KOPT-K1 (cell line): ENCODE measurements around the gene MYOF.

Experiments used
- H3K27ac ChIP-seq: fragments of 200-600 bp; sonication (generic); 2 replicates; pipeline ENCODE4 v1.5.1; 2016; ENCODE audit warnings: antibody characterized with exemption, mild to moderate bottlenecking, low read depth, low read length; ENCODE audit not compliant: poor library complexity, severe bottlenecking
- H3K36me3 ChIP-seq: fragments of 200-600 bp; sonication (generic); 2 replicates; pipeline ENCODE4 v1.5.1; 2017; ENCODE audit warnings: antibody characterized with exemption, mild to moderate bottlenecking, low read length, moderate library complexity; ENCODE audit not compliant: insufficient read depth
- H3K9me3 ChIP-seq: fragments of 200-600 bp; sonication (generic); 2 replicates; pipeline ENCODE4 v1.5.1; 2017; ENCODE audit warnings: antibody characterized with exemption, low read length, mild to moderate bottlenecking; ENCODE audit not compliant: insufficient read depth, poor library complexity, severe bottlenecking

MYOF gene

GRCh38 chr10:93280699-93281366 lies 201.3 kb downstream of the MYOF start:
- H3K9me3 ChIP-seq: no peaks in the 10 kb centered on the region
- no peaks in the 10 kb centered on the region for H3K36me3 ChIP-seq
- H3K27ac ChIP-seq: no peak overlapping the region

- Histone ChIP-seq H3K9me3 (no peaks in the 10 kb centered on the region), H3K27ac (no peak overlapping the region), H3K36me3 (no peaks in the 10 kb centered on the region)
Observed at GRCh38 chr10:93280121-93280698, 201.9 kb downstream of the MYOF start.

GRCh38 chr10:93277360-93277759 lies 204.8 kb downstream of the MYOF start:
- Histone ChIP-seq H3K27ac (no peak overlapping the region), H3K36me3 (no peaks in the 10 kb centered on the region), H3K9me3 (no peaks in the 10 kb centered on the region)

GRCh38 chr10:93274419-93274818 lies 207.7 kb downstream of the MYOF start:
- H3K27ac ChIP-seq: no peak overlapping the region
- H3K36me3 ChIP-seq: no peaks in the 10 kb centered on the region
- peaks cover 6% of the 10 kb centered on the region for H3K9me3 ChIP-seq

- peaks cover 11% of the 10 kb centered on the region for H3K9me3 ChIP-seq
- no peak overlapping the region for H3K27ac ChIP-seq
- no peaks in the 10 kb centered on the region for H3K36me3 ChIP-seq
Observed at GRCh38 chr10:93272884-93273675, 209.1 kb downstream of the MYOF start.

GRCh38 chr10:93271347-93271746 lies 210.8 kb downstream of the MYOF start:
- H3K27ac ChIP-seq: no peak overlapping the region
- H3K36me3 ChIP-seq: no peaks in the 10 kb centered on the region
- H3K9me3 ChIP-seq: peaks cover 11% of the 10 kb centered on the region

GRCh38 chr10:93269281-93269680 lies 212.9 kb downstream of the MYOF start:
- no peaks in the 10 kb centered on the region for H3K36me3 ChIP-seq
- peaks cover 11% of the 10 kb centered on the region for H3K9me3 ChIP-seq
- no peak overlapping the region for H3K27ac ChIP-seq

- H3K36me3 ChIP-seq: no peaks in the 10 kb centered on the region
- H3K27ac ChIP-seq: no peak overlapping the region
- H3K9me3 ChIP-seq: peaks cover 11% of the 10 kb centered on the region
Observed at GRCh38 chr10:93268021-93268420, 214.1 kb downstream of the MYOF start.

GRCh38 chr10:93267521-93267920 lies 214.6 kb downstream of the MYOF start:
- peaks cover 11% of the 10 kb centered on the region for H3K9me3 ChIP-seq
- H3K27ac ChIP-seq: no peak overlapping the region
- H3K36me3 ChIP-seq: no peaks in the 10 kb centered on the region

- H3K9me3 ChIP-seq: peaks cover 11% of the 10 kb centered on the region
- no peak overlapping the region for H3K27ac ChIP-seq
- H3K36me3 ChIP-seq: no peaks in the 10 kb centered on the region
Observed at GRCh38 chr10:93266858-93267257, 215.3 kb downstream of the MYOF start.

- Histone ChIP-seq H3K36me3 (no peaks in the 10 kb centered on the region), H3K27ac (no peak overlapping the region)
Observed at GRCh38 chr10:93261961-93262610, 220.0 kb downstream of the MYOF start.

GRCh38 chr10:93261089-93261488 lies 221.0 kb downstream of the MYOF start:
- no peak overlapping the region for H3K27ac ChIP-seq
- H3K9me3 ChIP-seq: no peaks in the 10 kb centered on the region
- no peaks in the 10 kb centered on the region for H3K36me3 ChIP-seq

More at GRCh38 chr10:93261961-93262610, 220.0 kb downstream of the MYOF start:
- no peaks in the 10 kb centered on the region for H3K9me3 ChIP-seq

- Histone ChIP-seq H3K27ac (no peak overlapping the region), H3K36me3 (no peaks in the 10 kb centered on the region), H3K9me3 (no peaks in the 10 kb centered on the region)
Observed at GRCh38 chr10:93259126-93259525, 223.0 kb downstream of the MYOF start.
